ENCODE results near the gene TPD52L1.
"Not testable (repeated sequence)": the region's sequence is repeated elsewhere in the genome, so short reads cannot be mapped to it uniquely, and the experiment has no call there.

TPD52L1 gene

DNA sequence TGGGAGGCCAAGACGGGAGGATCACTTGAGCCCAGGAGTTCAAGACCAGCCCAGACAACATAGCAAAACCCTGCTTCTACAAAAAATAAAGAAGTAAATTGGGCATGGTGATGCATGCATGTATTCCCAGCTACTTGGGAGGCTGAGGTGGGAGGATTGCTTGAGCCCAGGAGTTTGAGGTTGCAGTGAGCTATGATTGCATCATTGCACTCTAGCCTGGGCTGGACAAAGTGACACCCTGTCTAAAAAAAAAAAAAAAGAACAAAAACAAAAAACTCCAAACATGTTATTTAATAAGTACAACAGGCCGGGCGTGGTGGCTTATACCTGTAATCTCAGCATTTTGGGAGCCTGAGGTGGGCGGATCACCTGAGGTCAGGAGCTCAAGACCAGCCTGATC is 9.8 kb downstream of the TPD52L1 start:
- not testable (repeated sequence) for H3K4me1 ChIP-seq (ENCODE audit: control insufficient read depth, insufficient read depth, low read depth, low read length); H3K23ac ChIP-seq (ENCODE audit: low read length in 2 of 2); H2BK120ac ChIP-seq (ENCODE audit: low read depth, low read length); H4K91ac ChIP-seq (ENCODE audit: low read length); H4K8ac ChIP-seq (ENCODE audit: low read length); H3K9me3 ChIP-seq (ENCODE audit: control insufficient read depth, low read length); H2BK5ac ChIP-seq (ENCODE audit: low read depth, low read length, poor library complexity, severe bottlenecking); H3K27me3 ChIP-seq (ENCODE audit: control insufficient read depth in 1 of 2, insufficient read depth in 1 of 2, low read length in 2 of 2); H3K4ac ChIP-seq (ENCODE audit: low read depth in 1 of 2, low read length in 2 of 2); H3K4me3 ChIP-seq (ENCODE audit: insufficient read depth in 1 of 2, low read depth in 1 of 2, low read length in 2 of 2); H2BK15ac ChIP-seq (ENCODE audit: low read depth, poor library complexity, severe bottlenecking); H2AK5ac ChIP-seq (ENCODE audit: low read length, severe bottlenecking); H3K14ac ChIP-seq (ENCODE audit: low read length in 2 of 2); H3K36me3 ChIP-seq (ENCODE audit: control insufficient read depth in 1 of 2, insufficient read depth in 2 of 2, low read depth in 1 of 2, low read length in 2 of 2); H2BK12ac ChIP-seq (ENCODE audit: low read length in 2 of 2); H3K27ac ChIP-seq (ENCODE audit: low read length, poor library complexity, severe bottlenecking); H3K9ac ChIP-seq (ENCODE audit: low read length); DNase-seq; H2AFZ ChIP-seq (ENCODE audit: low read depth, low read length); H3K4me2 ChIP-seq (ENCODE audit: low read length, poor library complexity, severe bottlenecking); H3K18ac ChIP-seq (ENCODE audit: low read depth in 1 of 2, low read length in 2 of 2)
- 95% methylated on average over 4 of the region's 4 CpGs for WGBS
- peaks cover 14% of the 10 kb centered on the region for H3K79me1 ChIP-seq (replicated peaks; ENCODE audit: low read length, poor library complexity, severe bottlenecking)

DNA sequence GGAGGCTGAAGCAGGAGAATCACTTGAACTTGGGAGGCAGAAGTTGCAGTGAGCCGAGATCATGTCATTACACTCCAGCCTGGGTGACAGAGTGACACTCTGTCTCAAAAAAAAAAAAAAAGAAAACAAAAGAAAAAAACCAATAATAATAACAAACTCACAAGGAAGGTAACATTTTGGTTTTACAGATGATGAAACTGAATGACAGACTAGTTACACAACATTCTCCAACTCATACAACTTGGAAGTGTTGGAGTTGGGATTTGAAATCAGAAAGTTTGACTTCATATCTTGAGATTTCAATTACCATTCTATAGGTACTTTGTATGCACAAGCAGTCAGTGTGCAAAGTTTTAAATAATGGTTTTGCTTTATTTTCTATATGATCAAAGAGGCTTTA is 10.2 kb downstream of the TPD52L1 start:
- Histone ChIP-seq H4K8ac (ENCODE audit: low read length) (no peak overlapping the region), H3K27ac (ENCODE audit: low read length, poor library complexity, severe bottlenecking) (no peak overlapping the region), H3K9ac (ENCODE audit: low read length) (no peak overlapping the region), H2BK15ac (ENCODE audit: low read depth, poor library complexity, severe bottlenecking) (no peak overlapping the region), H3K36me3 (ENCODE audit: control insufficient read depth in 1 of 2, insufficient read depth in 2 of 2, low read depth in 1 of 2, low read length in 2 of 2) (no peaks in the 10 kb centered on the region), H3K9me3 (ENCODE audit: control insufficient read depth, low read length) (no peaks in the 10 kb centered on the region), H2AFZ (ENCODE audit: low read depth, low read length) (no peak overlapping the region), H3K4me3 (ENCODE audit: insufficient read depth in 1 of 2, low read depth in 1 of 2, low read length in 2 of 2) (no peak overlapping the region), H2BK12ac (ENCODE audit: low read length in 2 of 2) (no peak overlapping the region), H3K14ac (ENCODE audit: low read length in 2 of 2) (no peak overlapping the region), H3K4ac (ENCODE audit: low read depth in 1 of 2, low read length in 2 of 2) (no peak overlapping the region), H3K4me2 (ENCODE audit: low read length, poor library complexity, severe bottlenecking) (no peak overlapping the region), H3K27me3 (ENCODE audit: control insufficient read depth in 1 of 2, insufficient read depth in 1 of 2, low read length in 2 of 2) (no peaks in the 10 kb centered on the region), H3K79me1 (replicated peaks; ENCODE audit: low read length, poor library complexity, severe bottlenecking) (peaks cover 12% of the 10 kb centered on the region), H3K4me1 (ENCODE audit: control insufficient read depth, insufficient read depth, low read depth, low read length) (peaks cover 2% of the 10 kb centered on the region), H2BK120ac (ENCODE audit: low read depth, low read length) (no peak overlapping the region), H2AK5ac (ENCODE audit: low read length, severe bottlenecking) (no peak overlapping the region), H3K18ac (ENCODE audit: low read depth in 1 of 2, low read length in 2 of 2) (no peak overlapping the region), H3K23ac (ENCODE audit: low read length in 2 of 2) (no peak overlapping the region), H2BK5ac (ENCODE audit: low read depth, low read length, poor library complexity, severe bottlenecking) (no peak overlapping the region), H4K91ac (ENCODE audit: low read length) (no peak overlapping the region)
- DNase-seq: no peak
- whole genome bisulfite sequencing: no CpG with 5 or more reads among the region's 1 CpG

DNA sequence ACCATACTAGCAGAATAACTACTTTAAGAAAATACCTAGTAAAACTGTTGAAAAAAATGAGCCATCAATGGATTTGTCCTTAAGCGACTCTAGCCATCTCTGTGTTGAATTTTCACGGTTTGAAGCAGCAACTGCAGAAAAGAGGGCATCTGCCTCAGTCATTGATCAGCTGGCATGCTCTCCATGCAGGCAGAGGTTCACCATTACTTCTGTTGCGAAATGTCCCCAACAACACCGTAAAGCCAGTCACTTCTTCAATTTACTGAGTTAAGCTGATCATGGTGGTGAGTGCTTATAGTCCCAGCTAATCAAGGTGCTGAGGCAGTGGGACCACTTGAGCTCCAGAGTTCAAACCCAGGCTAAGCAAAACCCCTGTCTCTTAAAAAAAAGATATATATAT is 11.1 kb downstream of the TPD52L1 start:
- no peaks in the 10 kb centered on the region for H3K36me3 ChIP-seq (ENCODE audit: control insufficient read depth in 1 of 2, insufficient read depth in 2 of 2, low read depth in 1 of 2, low read length in 2 of 2)
- no peak overlapping the region for H3K18ac ChIP-seq (ENCODE audit: low read depth in 1 of 2, low read length in 2 of 2)
- peaks cover 9% of the 10 kb centered on the region for H3K79me1 ChIP-seq (replicated peaks; ENCODE audit: low read length, poor library complexity, severe bottlenecking)
- no peak overlapping the region for H2BK12ac ChIP-seq (ENCODE audit: low read length in 2 of 2)
- no peak overlapping the region for H2BK120ac ChIP-seq (ENCODE audit: low read depth, low read length)
- H3K27me3 ChIP-seq (ENCODE audit: control insufficient read depth in 1 of 2, insufficient read depth in 1 of 2, low read length in 2 of 2): no peaks in the 10 kb centered on the region
- no peaks in the 10 kb centered on the region for H3K9me3 ChIP-seq (ENCODE audit: control insufficient read depth, low read length)
- no peak overlapping the region for H3K14ac ChIP-seq (ENCODE audit: low read length in 2 of 2)
- no peak overlapping the region for H4K91ac ChIP-seq (ENCODE audit: low read length)
- no peak overlapping the region for H2BK15ac ChIP-seq (ENCODE audit: low read depth, poor library complexity, severe bottlenecking)
- no peak for DNase-seq
- H4K8ac ChIP-seq (ENCODE audit: low read length): no peak overlapping the region
- H3K27ac ChIP-seq (ENCODE audit: low read length, poor library complexity, severe bottlenecking): no peak overlapping the region
- no peak overlapping the region for H3K9ac ChIP-seq (ENCODE audit: low read length)
- no peak overlapping the region for H2BK5ac ChIP-seq (ENCODE audit: low read depth, low read length, poor library complexity, severe bottlenecking)
- H2AFZ ChIP-seq (ENCODE audit: low read depth, low read length): no peak overlapping the region
- H3K4me1 ChIP-seq (ENCODE audit: control insufficient read depth, insufficient read depth, low read depth, low read length): peaks cover 2% of the 10 kb centered on the region
- no peak overlapping the region for H3K4ac ChIP-seq (ENCODE audit: low read depth in 1 of 2, low read length in 2 of 2)
- H2AK5ac ChIP-seq (ENCODE audit: low read length, severe bottlenecking): no peak overlapping the region
- WGBS: 93% methylated on average over 4 of the region's 4 CpGs
- H3K4me2 ChIP-seq (ENCODE audit: low read length, poor library complexity, severe bottlenecking): no peak overlapping the region
- no peak overlapping the region for H3K4me3 ChIP-seq (ENCODE audit: insufficient read depth in 1 of 2, low read depth in 1 of 2, low read length in 2 of 2)
- no peak overlapping the region for H3K23ac ChIP-seq (ENCODE audit: low read length in 2 of 2)

- peaks cover 2% of the 10 kb centered on the region for H3K4me1 ChIP-seq (ENCODE audit: control insufficient read depth, insufficient read depth, low read depth, low read length)
- peaks cover 7% of the 10 kb centered on the region for H3K79me1 ChIP-seq (replicated peaks; ENCODE audit: low read length, poor library complexity, severe bottlenecking)
- H3K27me3 ChIP-seq (ENCODE audit: control insufficient read depth in 1 of 2, insufficient read depth in 1 of 2, low read length in 2 of 2): no peaks in the 10 kb centered on the region
- WGBS: 50% methylated on average over 1 of the region's 1 CpG
- no peak for DNase-seq
- H2AFZ ChIP-seq (ENCODE audit: low read depth, low read length): no peak overlapping the region
- no peak overlapping the region for H3K14ac ChIP-seq (ENCODE audit: low read length in 2 of 2)
- no peak overlapping the region for H4K91ac ChIP-seq (ENCODE audit: low read length)
- H3K18ac ChIP-seq (ENCODE audit: low read depth in 1 of 2, low read length in 2 of 2): no peak overlapping the region
- H2BK15ac ChIP-seq (ENCODE audit: low read depth, poor library complexity, severe bottlenecking): no peak overlapping the region
- H3K23ac ChIP-seq (ENCODE audit: low read length in 2 of 2): no peak overlapping the region
- no peaks in the 10 kb centered on the region for H3K36me3 ChIP-seq (ENCODE audit: control insufficient read depth in 1 of 2, insufficient read depth in 2 of 2, low read depth in 1 of 2, low read length in 2 of 2)
- no peak overlapping the region for H2BK120ac ChIP-seq (ENCODE audit: low read depth, low read length)
- H3K9me3 ChIP-seq (ENCODE audit: control insufficient read depth, low read length): no peaks in the 10 kb centered on the region
- no peak overlapping the region for H3K27ac ChIP-seq (ENCODE audit: low read length, poor library complexity, severe bottlenecking)
- H2BK5ac ChIP-seq (ENCODE audit: low read depth, low read length, poor library complexity, severe bottlenecking): no peak overlapping the region
- H2AK5ac ChIP-seq (ENCODE audit: low read length, severe bottlenecking): no peak overlapping the region
- H3K4ac ChIP-seq (ENCODE audit: low read depth in 1 of 2, low read length in 2 of 2): no peak overlapping the region
- H2BK12ac ChIP-seq (ENCODE audit: low read length in 2 of 2): no peak overlapping the region
- H3K9ac ChIP-seq (ENCODE audit: low read length): no peak overlapping the region
- no peak overlapping the region for H3K4me3 ChIP-seq (ENCODE audit: insufficient read depth in 1 of 2, low read depth in 1 of 2, low read length in 2 of 2)
- H3K4me2 ChIP-seq (ENCODE audit: low read length, poor library complexity, severe bottlenecking): no peak overlapping the region
- H4K8ac ChIP-seq (ENCODE audit: low read length): no peak overlapping the region
Observed at GRCh38 chr6:125165256-125165655, 11.7 kb downstream of the TPD52L1 start.

Measured in mesenchymal stem cell (in vitro differentiated cells and primary cell).